BLaER1 treated with 17β-estradiol and CSF1 and Interleukin-3, amounts not matched to agents 10 nM and 100 nM (cell line): ENCODE measurements around the gene CLEC16A.
"Not testable (repeated sequence)": the region's sequence is repeated elsewhere in the genome, so short reads cannot be mapped to it uniquely, and the experiment has no call there.

Experiments
- H3K27ac ChIP-seq, 11 experiments: shearing (Covaris generic); formaldehyde crosslinking; 2 replicates each; pipeline ENCODE4 v1.8.1; 2022
- H3K27me3 ChIP-seq, 11 experiments: shearing (Covaris generic); formaldehyde crosslinking; 2 replicates each; pipeline ENCODE4 v1.8.1; 2022
- H3K36me3 ChIP-seq, 11 experiments: shearing (Covaris generic); formaldehyde crosslinking; 2 replicates each; pipeline ENCODE4 v1.8.1; 2022
- H3K4me1 ChIP-seq, 10 experiments: shearing (Covaris generic); formaldehyde crosslinking; 2 replicates each; pipeline ENCODE4 v1.8.1; 2022
- H3K4me2 ChIP-seq, 11 experiments: shearing (Covaris generic); formaldehyde crosslinking; 2 replicates each; pipeline ENCODE4 v1.8.1; 2022
- H3K4me3 ChIP-seq, 10 experiments: shearing (Covaris generic); formaldehyde crosslinking; 2 replicates each; pipeline ENCODE4 v1.8.1; 2022
- H3K9ac ChIP-seq, 11 experiments: shearing (Covaris generic); formaldehyde crosslinking; 2 replicates each; pipeline ENCODE4 v1.8.1; 2022
- H3K9me3 ChIP-seq, 11 experiments: shearing (Covaris generic); formaldehyde crosslinking; replicated peaks in 1 of 11; 2 replicates each; pipeline ENCODE4 v1.8.1; 2022
- H4K20me1 ChIP-seq, 11 experiments: shearing (Covaris generic); formaldehyde crosslinking; 2 replicates each; pipeline ENCODE4 v1.8.1; 2022
- Cebpa-rat ChIP-seq, 11 experiments: shearing (Covaris generic); IDR thresholded peaks; 2 replicates each; pipeline ENCODE4 v1.8.1; 2022

CLEC16A gene

DNA sequence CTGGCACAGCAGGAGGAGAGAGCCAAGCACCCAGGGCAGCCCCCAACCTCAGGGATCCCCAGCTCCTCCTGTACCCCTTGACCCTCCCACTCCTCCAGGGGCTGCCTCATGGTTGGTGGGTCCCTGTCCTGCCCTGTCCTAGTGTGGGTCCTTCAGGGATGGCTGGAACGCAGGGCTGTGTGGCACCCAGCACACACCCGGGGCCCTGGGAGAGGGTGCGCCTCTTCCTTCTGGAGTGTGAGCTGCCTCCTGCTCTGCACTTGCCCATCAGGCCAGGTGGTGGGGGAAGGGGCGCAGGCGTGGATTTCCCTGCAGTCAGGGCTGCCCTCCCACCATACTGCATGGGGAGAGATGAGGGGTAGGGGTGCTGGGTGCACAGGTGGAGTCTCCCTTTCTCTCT lies 269.0 kb downstream of the CLEC16A start:
- peaks cover 0 to 7% (median 0%) of the 10 kb centered on the region in 11 experiments; a peak in 1 of 22 replicates for H3K27me3 ChIP-seq
- peak overlapping the region in 4 of 11 experiments; percentile 0 to 50 (median 24); a peak in 3 of 22 replicates for H3K9ac ChIP-seq
- peaks cover 27 to 44% (median 37%) of the 10 kb centered on the region in 10 experiments for H3K4me1 ChIP-seq
- no peaks in the 10 kb centered on the region; a peak in 1 of 22 replicates for H3K36me3 ChIP-seq
- no peak overlapping the region for H3K4me3 ChIP-seq
- no peaks in the 10 kb centered on the region for H4K20me1 ChIP-seq
- H3K4me2 ChIP-seq: peak overlapping the region; percentile 54 to 78 (median 72); a peak in 19 of 22 replicates
- no peak for TF ChIP-seq Cebpa-rat (IDR thresholded peaks at IDR 0.05)
- H3K27ac ChIP-seq: 0 out of 22 replicates have a peak overlapping the region, but pooled peaks of 1 of the 11 experiments have one; percentile 0
- peaks cover 16 to 29% (median 24%) of the 10 kb centered on the region in 11 experiments for H3K9me3 ChIP-seq

DNA sequence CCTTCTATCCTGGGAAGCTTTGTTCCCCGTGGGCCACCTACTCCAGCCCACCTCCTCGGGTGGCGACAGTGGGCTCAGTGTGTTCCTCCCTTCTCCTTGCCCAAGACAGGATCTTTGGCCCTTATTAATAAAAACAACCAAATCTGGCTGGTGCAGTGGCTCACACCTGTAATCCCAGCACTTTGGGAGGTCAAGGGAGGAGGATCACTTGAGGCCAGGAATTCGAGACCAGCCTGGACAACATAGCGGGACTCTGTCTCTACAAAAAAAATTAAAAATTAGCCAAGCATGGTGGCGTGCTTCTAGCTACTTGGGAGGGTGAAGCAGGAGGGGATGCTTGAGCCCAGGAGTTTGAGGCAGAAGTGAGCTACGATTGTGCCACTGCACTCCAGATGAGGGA lies 269.4 kb downstream of the CLEC16A start:
- H3K9ac ChIP-seq: no peak overlapping the region
- no peak overlapping the region for H3K4me3 ChIP-seq
- H4K20me1 ChIP-seq: no peaks in the 10 kb centered on the region
- H3K4me2 ChIP-seq: peak overlapping the region in 7 of 11 experiments; percentile 65 to 78 (median 73); a peak in 6 of 22 replicates
- no peaks in the 10 kb centered on the region; a peak in 1 of 22 replicates for H3K36me3 ChIP-seq
- H3K27ac ChIP-seq: 0 out of 22 replicates have a peak overlapping the region, but pooled peaks of 1 of the 11 experiments have one; percentile 0
- no peak for TF ChIP-seq Cebpa-rat (IDR thresholded peaks at IDR 0.05)
- peaks cover 27 to 41% (median 33%) of the 10 kb centered on the region in 10 experiments for H3K4me1 ChIP-seq
- peaks cover 0 to 7% (median 0%) of the 10 kb centered on the region in 11 experiments; a peak in 1 of 22 replicates for H3K27me3 ChIP-seq
- H3K9me3 ChIP-seq: peaks cover 18 to 32% (median 28%) of the 10 kb centered on the region in 11 experiments

DNA sequence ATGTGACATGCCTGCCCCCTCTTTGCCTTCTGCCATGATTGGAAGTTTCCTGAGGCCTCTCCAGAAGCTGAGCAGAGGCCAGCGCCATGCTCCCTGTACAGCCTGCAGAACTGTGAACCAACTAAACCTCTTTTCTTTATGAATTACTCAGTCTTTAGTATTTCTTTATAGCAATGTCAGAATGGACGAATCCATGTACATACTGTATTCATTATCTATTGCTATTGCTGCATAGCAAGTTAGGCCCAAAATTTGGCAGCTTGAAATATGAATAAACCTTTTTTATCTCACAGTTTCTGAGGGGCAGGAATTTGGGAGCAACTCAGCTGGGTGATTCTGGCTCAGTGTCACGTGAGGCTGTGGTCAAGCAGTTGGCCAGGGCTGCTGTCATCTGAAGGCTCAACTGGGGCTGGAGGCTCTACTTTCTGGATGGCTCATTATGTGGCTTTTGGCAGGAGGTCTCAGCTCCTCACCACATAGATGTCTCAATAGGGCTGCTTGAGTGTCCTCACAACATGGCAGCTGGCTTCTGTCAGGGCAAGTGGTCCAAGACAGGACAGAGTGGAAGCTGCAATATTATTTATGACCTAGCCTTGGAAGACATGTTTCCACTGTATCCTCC lies 271.7 kb downstream of the CLEC16A start:
- no peak overlapping the region for H3K27ac ChIP-seq
- H3K9ac ChIP-seq: no peak overlapping the region
- H3K36me3 ChIP-seq: no peaks in the 10 kb centered on the region; a peak in 1 of 22 replicates
- no peak for TF ChIP-seq Cebpa-rat (IDR thresholded peaks at IDR 0.05)
- no peaks in the 10 kb centered on the region for H4K20me1 ChIP-seq
- H3K4me2 ChIP-seq: no peak overlapping the region
- peaks cover 16 to 28% (median 20%) of the 10 kb centered on the region in 10 experiments for H3K4me1 ChIP-seq
- peaks cover 0 to 7% (median 0%) of the 10 kb centered on the region in 11 experiments; a peak in 1 of 22 replicates for H3K27me3 ChIP-seq
- H3K9me3 ChIP-seq: peaks cover 23 to 37% (median 29%) of the 10 kb centered on the region in 11 experiments
- no peak overlapping the region for H3K4me3 ChIP-seq

DNA sequence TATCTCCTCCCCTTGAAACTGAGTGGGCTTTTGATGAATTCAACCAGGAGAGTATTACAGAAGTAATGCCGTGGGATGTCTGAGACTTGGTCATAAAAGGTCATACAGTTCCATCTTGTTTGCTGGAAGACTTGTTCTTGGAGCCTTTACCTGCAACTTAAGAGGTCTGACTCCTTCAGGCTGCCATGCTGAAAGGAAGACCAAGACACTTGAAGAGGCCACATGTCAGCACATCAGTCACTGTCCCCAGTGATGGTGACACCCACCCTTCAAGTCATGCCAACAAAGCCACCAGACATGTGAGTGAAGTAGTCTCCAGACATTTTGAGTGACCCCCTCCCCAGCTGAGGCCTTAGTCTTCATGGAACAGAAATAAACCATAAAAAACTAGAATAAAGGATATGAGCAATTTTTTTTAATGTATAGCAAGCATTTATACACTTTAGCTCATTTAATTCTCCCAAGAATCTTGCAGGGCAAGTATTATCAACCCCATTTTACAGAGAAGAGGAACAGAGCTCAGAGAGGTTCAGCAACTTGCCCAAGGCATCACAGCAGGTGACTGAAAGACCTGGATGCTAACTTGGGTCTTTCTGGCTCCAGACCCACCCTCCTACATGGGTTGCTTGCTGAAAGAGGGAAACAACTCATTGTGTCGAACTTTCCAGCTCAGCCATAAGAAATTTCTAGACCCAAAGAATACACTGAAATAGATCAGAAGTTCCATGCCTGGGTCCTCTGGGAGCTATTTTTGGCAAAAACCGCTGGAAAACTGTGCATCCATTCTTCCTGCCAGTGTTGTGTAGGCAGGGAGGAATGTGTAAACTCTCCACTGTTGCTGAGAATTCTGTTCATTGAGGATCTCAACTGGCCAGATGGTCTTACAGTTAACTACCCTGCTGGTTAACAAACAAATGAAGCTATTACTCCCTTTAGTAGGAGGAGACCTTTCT lies 273.6 kb downstream of the CLEC16A start:
- H3K9ac ChIP-seq: no peak overlapping the region
- H4K20me1 ChIP-seq: no peaks in the 10 kb centered on the region
- H3K4me2 ChIP-seq: no peak overlapping the region
- 0 out of 22 replicates have a peak, but pooled peaks cover 0 to 3% (median 0%) of the 10 kb centered on the region in 11 experiments for H3K27me3 ChIP-seq
- no peak for TF ChIP-seq Cebpa-rat (IDR thresholded peaks at IDR 0.05)
- H3K4me3 ChIP-seq: no peak overlapping the region
- peaks cover 7 to 17% (median 13%) of the 10 kb centered on the region in 10 experiments for H3K4me1 ChIP-seq
- H3K9me3 ChIP-seq: peaks cover 23 to 37% (median 29%) of the 10 kb centered on the region in 11 experiments
- no peak overlapping the region for H3K27ac ChIP-seq
- H3K36me3 ChIP-seq: no peaks in the 10 kb centered on the region; a peak in 1 of 22 replicates

DNA sequence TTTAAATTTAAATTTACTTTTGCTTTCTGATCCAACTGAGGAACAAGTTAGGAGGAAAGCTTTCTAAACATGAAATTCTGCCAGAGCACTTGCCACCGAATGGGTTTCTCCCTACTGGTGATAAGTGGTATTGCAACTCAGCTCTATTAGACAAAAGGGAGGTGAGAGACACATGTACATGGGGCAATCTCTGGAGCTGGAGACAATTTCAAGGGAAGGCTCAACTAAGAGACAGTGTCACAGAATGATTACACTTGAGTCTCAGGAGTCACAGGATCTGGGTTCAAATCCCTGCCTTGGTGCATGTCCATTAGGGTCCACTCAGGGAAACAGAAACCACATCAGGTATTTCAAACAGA lies 274.2 kb downstream of the CLEC16A start:
- Histone ChIP-seq H3K4me2 (peak overlapping the region in 2 of 11 experiments; percentile 42 to 54; a peak in 2 of 22 replicates), H3K4me1 (peaks cover 6 to 17% (median 13%) of the 10 kb centered on the region in 10 experiments), H3K27me3 (no peaks in the 10 kb centered on the region), H3K27ac (no peak overlapping the region), H3K36me3 (no peaks in the 10 kb centered on the region; a peak in 1 of 22 replicates), H3K9ac (no peak overlapping the region), H3K4me3 (no peak overlapping the region), H4K20me1 (no peaks in the 10 kb centered on the region), H3K9me3 (peaks cover 23 to 37% (median 29%) of the 10 kb centered on the region in 11 experiments)
- no peak for TF ChIP-seq Cebpa-rat (IDR thresholded peaks at IDR 0.05)

DNA sequence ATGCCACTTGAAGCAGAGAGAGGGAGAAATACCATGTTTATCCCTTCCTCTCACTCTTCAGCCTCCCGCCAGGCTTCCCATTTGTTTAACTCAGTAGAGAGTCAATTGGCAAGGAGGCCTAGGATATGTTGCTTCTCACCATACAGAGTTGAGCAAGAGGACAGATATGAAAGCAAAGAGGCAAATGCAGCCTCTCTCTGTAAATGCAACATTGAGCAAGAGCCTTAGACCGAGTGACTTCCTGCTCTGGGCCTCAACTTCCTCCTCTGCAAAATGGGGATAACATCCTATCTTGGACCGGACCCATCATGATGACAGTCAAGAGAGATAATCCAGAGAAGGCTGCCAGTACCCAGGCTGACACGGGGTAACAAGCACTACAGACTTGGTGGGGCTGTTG lies 274.8 kb downstream of the CLEC16A start:
- H3K27ac ChIP-seq: no peak overlapping the region
- H3K4me2 ChIP-seq: peak overlapping the region in 5 of 11 experiments; percentile 16 to 54 (median 35); a peak in 7 of 22 replicates
- H3K36me3 ChIP-seq: no peaks in the 10 kb centered on the region; a peak in 1 of 22 replicates
- H3K4me1 ChIP-seq: peaks cover 11 to 22% (median 18%) of the 10 kb centered on the region in 10 experiments
- H3K27me3 ChIP-seq: no peaks in the 10 kb centered on the region
- peak in 3 of 11 experiments; percentile 23 to 32 (median 32); a peak in 2 of 22 replicates for TF ChIP-seq Cebpa-rat (IDR thresholded peaks at IDR 0.05)
- peaks cover 0 to 5% (median 0%) of the 10 kb centered on the region in 11 experiments; a peak in 2 of 22 replicates for H4K20me1 ChIP-seq
- no peak overlapping the region for H3K9ac ChIP-seq
- peaks cover 23 to 37% (median 29%) of the 10 kb centered on the region in 11 experiments for H3K9me3 ChIP-seq
- no peak overlapping the region for H3K4me3 ChIP-seq

DNA sequence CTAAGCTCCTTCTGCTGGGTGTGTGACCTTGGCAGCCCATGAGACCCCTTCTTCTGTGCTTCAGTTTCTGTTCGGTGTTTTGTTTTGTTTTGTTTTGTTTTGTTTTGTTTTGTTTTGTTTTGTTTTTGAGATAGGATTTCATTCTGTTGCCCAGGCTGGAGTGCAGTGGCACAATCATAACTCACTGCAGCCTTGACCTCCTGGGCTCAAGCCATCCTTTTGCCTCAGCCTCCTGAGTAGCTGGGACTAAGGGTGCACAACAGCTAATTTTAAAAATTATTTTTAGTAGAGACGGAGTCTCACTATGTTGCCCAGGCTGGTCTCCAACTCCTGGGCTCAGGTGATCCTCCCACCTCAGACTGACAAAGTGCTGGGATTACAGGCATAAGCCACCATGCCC lies 276.1 kb downstream of the CLEC16A start:
- H3K27ac ChIP-seq, H3K36me3 ChIP-seq, H3K9ac ChIP-seq, H3K4me2 ChIP-seq, H4K20me1 ChIP-seq, H3K27me3 ChIP-seq, H3K4me3 ChIP-seq: not testable (repeated sequence)
- Histone ChIP-seq H3K4me1 (peaks cover 24 to 36% (median 32%) of the 10 kb centered on the region in 10 experiments), H3K9me3 (peaks cover 23 to 37% (median 29%) of the 10 kb centered on the region in 11 experiments)

DNA sequence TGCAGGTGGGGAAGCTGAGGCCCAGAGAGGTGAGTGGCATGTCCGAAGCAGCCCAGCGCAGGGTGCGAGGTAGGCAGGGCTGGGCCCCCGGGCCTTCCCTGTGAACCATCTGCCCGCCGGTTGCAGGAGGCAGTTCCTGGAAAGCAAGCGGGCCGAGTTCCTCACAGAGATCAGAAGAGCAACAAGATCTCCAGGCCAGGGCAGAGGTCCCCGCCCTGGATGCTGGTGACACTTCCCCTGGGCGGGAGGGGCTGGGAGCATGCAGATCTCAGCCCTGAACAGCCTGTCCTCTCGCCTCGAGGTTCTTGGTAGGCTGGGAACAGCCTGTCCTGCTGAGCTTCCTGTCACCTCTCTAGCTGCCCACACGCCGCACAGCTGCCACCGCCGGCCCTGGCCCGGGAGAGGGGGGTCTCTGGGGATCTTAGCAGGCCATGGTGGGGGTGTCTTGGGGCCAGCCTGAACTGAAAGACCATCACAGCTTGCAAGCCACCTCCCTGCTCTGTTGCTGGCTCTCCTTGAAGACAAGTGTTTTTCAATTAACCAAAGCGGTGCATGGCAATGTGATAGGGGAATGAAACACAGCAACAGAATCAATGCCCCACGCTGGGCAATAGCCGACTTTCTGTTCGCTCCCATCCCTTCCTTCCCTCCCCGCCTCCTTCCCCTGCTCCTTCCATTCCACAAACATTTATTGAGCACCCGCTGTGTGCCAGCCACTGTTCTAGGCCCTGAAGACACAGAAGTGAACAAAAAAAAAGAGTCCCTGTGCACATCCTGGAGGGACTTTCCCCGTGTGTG lies 279.9 kb downstream of the CLEC16A start:
- Histone ChIP-seq H3K27ac (peak overlapping the region in 10 of 11 experiments; percentile 20 to 78 (median 70); a peak in 16 of 22 replicates), H4K20me1 (peaks cover 0 to 9% (median 0%) of the 10 kb centered on the region in 11 experiments; a peak in 2 of 22 replicates), H3K4me3 (peak overlapping the region in 2 of 10 experiments; percentile 45 to 63; a peak in 2 of 20 replicates), H3K4me1 (peaks cover 31 to 43% (median 35%) of the 10 kb centered on the region in 10 experiments), H3K4me2 (peak overlapping the region; percentile 81 to 98 (median 92)), H3K27me3 (peaks cover 0 to 11% (median 0%) of the 10 kb centered on the region in 11 experiments; a peak in 5 of 22 replicates), H3K36me3 (no peaks in the 10 kb centered on the region), H3K9ac (peak overlapping the region in 9 of 11 experiments; percentile 15 to 73 (median 58); a peak in 13 of 22 replicates), H3K9me3 (peaks cover 0 to under 1% (median 0%) of the 10 kb centered on the region in 11 experiments; a peak in 4 of 22 replicates)
- no peak for TF ChIP-seq Cebpa-rat (IDR thresholded peaks at IDR 0.05)
